Measurements from ENCODE around the gene ACTR1A.

The ACTR1A gene

DNA sequence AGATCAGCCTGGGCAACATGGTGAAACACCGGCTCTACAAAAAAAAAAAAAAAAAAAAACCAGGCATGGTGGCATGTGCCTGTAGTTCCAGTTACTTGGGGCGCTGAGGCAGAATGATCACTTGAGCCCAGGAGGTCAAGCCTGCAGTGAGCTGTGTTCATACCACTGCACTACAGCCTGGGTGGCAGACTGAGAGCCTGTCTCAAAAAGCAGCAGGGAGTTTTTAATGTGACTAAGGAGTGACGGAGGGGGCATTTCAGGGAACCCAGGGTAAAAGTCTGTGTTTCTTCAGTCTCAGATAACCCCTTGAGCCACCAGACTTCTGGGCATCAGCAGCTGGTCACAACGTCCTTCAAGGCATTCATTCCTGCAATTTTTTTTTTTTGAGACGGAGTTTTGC is 49.0 kb downstream of the ACTR1A start:
- H3K4me3 ChIP-seq (ENCODE audit: low read depth, low read length): no peak overlapping the region
- no peak for DNase-seq (ENCODE audit: low read depth)
- TF ChIP-seq, protein P1, sequence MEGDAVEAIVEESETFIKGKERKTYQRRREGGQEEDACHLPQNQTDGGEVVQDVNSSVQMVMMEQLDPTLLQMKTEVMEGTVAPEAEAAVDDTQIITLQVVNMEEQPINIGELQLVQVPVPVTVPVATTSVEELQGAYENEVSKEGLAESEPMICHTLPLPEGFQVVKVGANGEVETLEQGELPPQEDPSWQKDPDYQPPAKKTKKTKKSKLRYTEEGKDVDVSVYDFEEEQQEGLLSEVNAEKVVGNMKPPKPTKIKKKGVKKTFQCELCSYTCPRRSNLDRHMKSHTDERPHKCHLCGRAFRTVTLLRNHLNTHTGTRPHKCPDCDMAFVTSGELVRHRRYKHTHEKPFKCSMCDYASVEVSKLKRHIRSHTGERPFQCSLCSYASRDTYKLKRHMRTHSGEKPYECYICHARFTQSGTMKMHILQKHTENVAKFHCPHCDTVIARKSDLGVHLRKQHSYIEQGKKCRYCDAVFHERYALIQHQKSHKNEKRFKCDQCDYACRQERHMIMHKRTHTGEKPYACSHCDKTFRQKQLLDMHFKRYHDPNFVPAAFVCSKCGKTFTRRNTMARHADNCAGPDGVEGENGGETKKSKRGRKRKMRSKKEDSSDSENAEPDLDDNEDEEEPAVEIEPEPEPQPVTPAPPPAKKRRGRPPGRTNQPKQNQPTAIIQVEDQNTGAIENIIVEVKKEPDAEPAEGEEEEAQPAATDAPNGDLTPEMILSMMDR (IDR thresholded peaks at IDR 0.05; ENCODE audit: low read depth, low read length, missing control alignments): no peak

DNA sequence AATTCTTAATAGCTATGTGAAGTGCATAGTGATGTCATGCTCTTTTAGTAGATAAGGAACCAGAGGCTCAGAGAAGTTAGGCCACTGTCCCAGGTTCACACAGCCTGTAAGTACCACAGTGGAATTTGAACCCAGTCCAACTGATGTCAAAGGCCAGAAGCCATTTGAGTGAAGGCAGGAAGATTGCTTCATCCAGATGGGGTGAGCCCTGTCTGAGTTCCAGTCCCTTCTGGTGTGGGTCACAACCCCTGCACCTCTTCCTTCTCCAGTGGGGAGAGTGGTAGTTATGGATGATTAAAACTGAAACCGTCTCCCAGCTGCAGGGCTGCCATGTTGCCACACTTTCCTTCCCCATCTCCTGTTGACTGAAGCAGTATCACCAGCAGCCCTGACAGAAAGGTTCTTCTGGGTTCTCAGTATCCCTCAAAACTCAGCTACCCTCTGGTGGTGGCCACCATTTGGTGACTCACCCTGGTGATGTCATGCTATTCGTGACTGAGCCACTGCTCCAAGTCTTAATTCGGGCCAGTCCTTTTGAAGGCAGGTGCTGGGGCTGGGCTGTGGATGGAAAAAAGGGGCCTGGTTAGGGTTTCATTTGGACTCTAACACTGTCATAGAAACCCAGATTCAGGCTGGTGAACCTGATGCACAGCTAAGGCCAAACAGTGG is 49.7 kb downstream of the ACTR1A start:
- no peak for DNase-seq (ENCODE audit: low read depth)

DNA sequence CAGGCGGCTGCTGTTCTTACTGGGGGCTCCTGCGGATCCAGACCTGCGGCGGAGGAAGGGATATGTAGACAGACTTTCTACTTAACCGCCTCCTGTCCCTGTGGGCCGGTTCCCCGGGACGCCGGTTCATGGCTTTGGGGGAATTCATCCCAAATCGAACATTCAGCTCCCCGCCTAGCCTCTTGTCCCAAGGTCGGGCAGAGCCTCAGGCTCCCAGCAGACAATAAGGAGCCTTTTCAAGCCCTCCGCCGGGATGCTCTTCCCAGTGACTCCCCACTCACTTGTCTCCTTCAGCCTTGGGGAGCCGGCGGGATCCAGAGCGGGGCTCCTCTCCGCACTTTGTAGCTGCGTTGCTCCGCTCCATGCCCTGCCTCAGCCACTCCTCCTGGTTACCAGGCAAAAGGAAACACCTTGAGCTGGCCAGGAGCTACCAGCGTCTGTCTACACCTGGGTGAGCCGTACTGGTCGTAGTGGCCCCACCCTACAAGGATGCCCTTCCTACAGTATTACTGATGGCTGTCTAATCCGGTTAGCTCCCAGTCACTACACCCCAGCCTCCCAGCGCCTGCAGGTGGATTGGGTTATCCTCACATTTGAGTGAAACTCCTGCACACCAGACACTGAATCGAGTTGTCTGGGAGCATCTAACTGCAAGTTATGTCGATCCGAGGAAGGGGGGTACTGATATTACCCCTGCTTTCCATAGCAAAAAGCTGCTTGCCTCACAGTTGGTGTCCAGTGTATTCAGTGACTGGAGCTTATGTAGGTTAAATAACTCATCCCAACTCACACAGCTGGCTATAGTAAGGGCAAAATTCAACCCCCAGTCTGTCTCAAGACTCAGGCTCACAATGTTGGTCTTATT is 51.2 kb downstream of the ACTR1A start, which contains the start of gene C10orf95:
C10orf95 (minus strand) TSS at position 439 of the 865 bp plus-strand sequence. CDS start 450 bp downstream, outside the sequence.
- no peak for DNase-seq (ENCODE audit: low read depth)
- TF ChIP-seq, protein P1 (IDR thresholded peaks at IDR 0.05; ENCODE audit: low read depth, low read length, missing control alignments): no peak
- peak within 1 kb of the TSS; percentile 90 for H3K4me3 ChIP-seq (ENCODE audit: low read depth, low read length)

More for the DNA sequence above, 49.7 kb downstream of the ACTR1A start:
- no peak overlapping the region for H3K4me3 ChIP-seq (ENCODE audit: low read depth, low read length)
- TF ChIP-seq, protein P1 (IDR thresholded peaks at IDR 0.05; ENCODE audit: low read depth, low read length, missing control alignments): no peak

DNA sequence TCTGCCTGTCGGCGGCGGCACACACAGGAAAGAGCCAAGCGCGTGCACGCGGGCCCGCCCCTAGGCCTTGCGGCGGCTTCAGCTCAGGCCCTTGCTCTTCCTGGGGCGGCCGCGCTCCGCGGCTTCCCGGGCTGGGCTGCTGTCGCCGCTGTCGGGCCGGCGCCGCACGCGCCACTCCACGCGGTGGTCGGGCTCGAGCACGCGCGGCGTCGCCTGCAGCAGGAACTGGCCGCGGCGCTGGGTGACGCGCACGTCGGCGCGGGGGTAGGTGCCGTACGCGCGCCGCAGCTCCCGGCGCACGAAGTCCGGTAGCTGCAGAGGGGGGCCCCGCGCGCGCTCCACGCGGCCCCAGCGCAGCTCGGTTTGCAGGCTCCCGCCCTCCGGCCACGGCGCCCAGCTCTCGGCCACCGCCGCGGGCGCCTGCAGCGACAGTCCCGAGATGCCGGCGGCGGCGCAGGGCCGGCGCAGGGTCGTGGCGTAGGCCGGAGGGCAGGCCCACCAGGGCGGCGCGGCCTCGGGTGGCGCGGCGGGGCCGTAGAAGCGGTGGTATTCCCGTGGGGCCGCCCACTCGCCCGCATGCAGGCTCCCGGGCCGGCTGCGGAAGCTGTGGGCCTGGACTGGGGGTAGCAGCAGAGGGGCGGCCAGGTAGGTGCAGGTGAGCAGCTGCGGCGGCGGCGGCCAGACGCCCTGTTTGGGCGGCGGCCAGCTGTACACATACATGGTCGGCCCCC is 52.0 kb downstream of the ACTR1A start:
- H3K4me3 ChIP-seq (ENCODE audit: low read depth, low read length): peak overlapping the region; percentile 90
- DNase-seq (ENCODE audit: low read depth): peak; percentile 82
- TF ChIP-seq, protein P1 (IDR thresholded peaks at IDR 0.05; ENCODE audit: low read depth, low read length, missing control alignments): no peak

DNA sequence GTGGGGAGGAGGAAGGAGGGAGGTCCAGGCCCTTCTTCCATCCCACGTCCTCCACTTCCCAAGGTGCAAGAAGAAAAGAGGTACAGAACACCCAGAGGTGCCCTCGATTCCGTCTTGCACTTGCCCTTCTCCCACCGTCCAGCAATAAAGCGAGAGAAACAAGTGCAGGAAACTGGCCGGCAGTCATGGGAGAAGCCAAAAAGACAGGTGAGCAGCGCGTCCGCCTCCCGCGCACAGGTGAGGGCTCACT is 52.5 kb downstream of the ACTR1A start:
- DNase-seq (ENCODE audit: low read depth): no peak
- H3K4me3 ChIP-seq (ENCODE audit: low read depth, low read length): peak overlapping the region; percentile 90
- TF ChIP-seq, protein P1 (IDR thresholded peaks at IDR 0.05; ENCODE audit: low read depth, low read length, missing control alignments): no peak

DNA sequence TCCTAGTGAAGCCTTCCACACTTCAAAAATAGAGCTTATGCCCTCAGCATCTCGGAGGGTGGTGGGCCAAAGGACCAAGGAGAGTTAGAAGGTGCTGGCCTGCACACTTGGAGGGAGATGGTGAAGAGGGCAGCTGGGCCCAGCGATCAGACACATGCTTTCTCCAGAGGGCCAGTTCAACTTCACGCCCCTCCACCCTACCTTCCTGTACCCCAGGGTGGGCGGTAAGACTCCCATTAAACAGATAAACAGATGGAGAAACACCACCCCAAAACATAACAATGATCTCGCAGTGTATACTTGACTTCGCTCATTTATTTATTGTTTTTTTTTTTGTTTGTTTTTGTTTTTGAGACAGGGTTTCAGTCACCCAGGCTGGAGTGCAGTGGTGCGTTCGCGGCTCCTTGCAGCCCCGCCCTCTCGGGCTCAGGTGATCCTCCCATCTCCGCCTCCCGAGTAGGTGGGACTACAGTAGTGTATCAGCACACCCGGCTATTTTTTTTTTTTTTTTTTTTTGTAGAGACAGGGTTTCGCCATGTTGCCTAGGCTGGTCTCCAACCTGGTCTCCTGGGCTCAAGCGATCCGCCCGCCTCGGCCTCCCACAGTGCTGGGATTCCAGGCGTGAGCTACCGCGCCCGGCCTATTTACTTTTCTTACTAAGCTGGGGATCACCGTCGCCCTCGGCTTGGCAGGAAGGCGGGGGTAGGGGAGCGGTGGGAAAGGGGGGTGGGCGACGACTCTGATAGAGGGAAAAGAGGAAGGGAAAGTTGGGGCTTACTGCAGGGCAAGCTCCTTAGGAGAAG is 53.0 kb downstream of the ACTR1A start:
- H3K4me3 ChIP-seq (ENCODE audit: low read depth, low read length): peak overlapping the region; percentile 90
- peak; percentile 72 for DNase-seq (ENCODE audit: low read depth)
- TF ChIP-seq, protein P1 (IDR thresholded peaks at IDR 0.05; ENCODE audit: low read depth, low read length, missing control alignments): no peak
